Activated T-cell treated with anti-CD3 and anti-CD28 coated beads, Interleukin-2, amount 50 U/mL, for 72 hours (primary cell): Measurements from ENCODE around the gene SMARCC2. TPM values are rescaled to one million over a fixed set of nuclear protein-coding genes. Genes with fewer than 3 reads are reported as not detected.

Source experiments
- ATAC-seq, 2 donors: fragments of 150-1000 bp; cut with Tn5 transposase; replicated peaks in 1 of 2; 2 replicates each; pipeline ENCODE4 v1.10.0; 2021; ENCODE audit warnings: moderate library complexity in 2 of 2, mild to moderate bottlenecking in 1 of 2
- DNase-seq, 2 donors: peaks; one replicate each; pipeline ENCODE4 v3.0.0; 2021 to 2022; ENCODE audit warnings: mixed read lengths in 1 of 2
- H3K27ac Mint-ChIP-seq: one replicate; pipeline ENCODE4 v1.8.0; 2022; ENCODE audit warnings: mild to moderate bottlenecking, moderate library complexity, mixed read lengths
- H3K27me3 Mint-ChIP-seq: one replicate; pipeline ENCODE4 v1.8.0; 2022; ENCODE audit warnings: low read depth, mixed read lengths
- H3K36me3 Mint-ChIP-seq, 2 donors: one replicate each; pipeline ENCODE4 v1.8.0; 2022; ENCODE audit warnings: mixed read lengths in 2 of 2, mild to moderate bottlenecking in 1 of 2; ENCODE audit not compliant: insufficient read depth in 2 of 2
- H3K4me1 Mint-ChIP-seq: one replicate; pipeline ENCODE4 v1.8.0; 2022; ENCODE audit warnings: low read depth, mixed read lengths
- H3K4me3 Mint-ChIP-seq, 2 donors: one replicate each; pipeline ENCODE4 v1.8.0; 2022; ENCODE audit warnings: mild to moderate bottlenecking in 2 of 2, mixed read lengths in 2 of 2, moderate library complexity in 2 of 2
- H3K9me3 Mint-ChIP-seq, 2 donors: one replicate each; pipeline ENCODE4 v1.8.0; 2022; ENCODE audit warnings: mixed read lengths in 2 of 2
- total RNA-seq, 2 donors: library from RNA; stranded (reverse); gene quantifications; one replicate each; pipeline ENCODE4 v1.2.3, GENCODE V29; 2022

Gene SMARCC2
- total RNA-seq, 2 donors from 2014 or later = 99.7 to 104 TPM

DNA sequence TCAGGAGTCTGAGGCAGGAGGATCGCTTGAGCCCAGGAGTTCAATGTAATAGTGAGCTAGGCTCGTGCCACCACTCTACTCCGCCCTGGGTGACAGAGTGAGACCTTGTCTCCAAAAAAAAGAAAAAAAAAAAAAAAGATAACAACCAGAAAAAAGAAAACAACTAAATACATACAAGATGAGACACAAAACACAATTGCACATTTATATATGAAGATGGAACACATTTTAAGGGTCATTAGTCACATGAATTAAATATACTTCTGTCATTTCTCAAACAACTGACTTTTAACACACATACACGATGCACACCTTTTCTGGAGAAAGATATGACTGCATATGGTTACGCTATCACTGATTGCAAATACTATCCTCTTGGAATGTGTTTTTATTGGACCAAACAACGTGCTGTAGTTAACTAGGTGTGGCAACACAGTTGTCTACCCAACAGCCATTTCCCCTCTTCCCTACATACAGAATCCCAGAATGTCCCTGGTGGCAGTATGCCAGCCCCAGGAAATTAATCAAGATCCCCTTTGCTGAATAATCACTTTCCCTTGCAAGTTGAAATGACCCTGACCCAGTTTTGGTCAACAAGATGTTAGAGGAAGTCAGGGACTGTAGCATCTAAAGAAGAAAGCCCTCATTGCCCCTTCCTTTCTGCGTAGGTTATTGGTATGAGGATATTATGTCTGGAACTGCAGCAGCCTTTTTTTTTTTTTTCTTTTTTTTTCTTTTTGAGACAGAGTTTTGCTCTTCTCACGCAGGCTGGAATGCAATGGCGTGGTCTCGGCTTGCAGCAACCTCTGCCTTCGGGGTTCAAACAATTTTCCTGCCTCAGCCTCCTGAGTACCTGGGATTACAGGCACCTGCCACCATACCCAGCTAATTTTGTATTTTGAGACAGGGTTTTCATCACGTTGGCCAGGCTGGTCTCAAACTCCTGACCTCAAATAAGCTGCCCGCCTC, 42.5 kb downstream of the SMARCC2 start:
- Mint-ChIP-seq H3K4me1 (peaks cover 30% of the 10 kb centered on the region), H3K4me3 (no peak overlapping the region), H3K9me3 (no peaks in the 10 kb centered on the region), H3K27me3 (no peaks in the 10 kb centered on the region), H3K27ac (no peak overlapping the region), H3K36me3 (peaks cover 10 to 19% of the 10 kb centered on the region in 2 donors)
- DNase-seq (no peak), ATAC-seq (no peak)

DNA sequence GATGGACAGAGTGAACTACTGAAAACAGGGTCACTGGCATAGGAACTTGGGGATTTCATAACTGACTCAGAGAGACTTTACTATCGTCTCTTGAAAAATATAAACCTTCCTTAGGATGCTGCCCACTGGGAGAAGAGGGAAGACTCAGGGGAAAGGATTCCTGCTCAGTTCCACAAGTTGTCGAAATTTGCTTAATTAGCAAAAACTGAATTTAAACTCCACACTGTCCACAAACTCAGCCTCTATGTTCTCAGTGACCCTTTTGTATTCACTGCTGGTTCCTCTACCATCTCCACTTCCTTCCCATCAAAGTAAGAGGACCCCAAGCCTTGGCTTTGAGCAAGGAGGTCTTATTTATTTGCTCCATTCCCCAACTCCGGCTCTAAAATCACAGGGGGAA, 44.1 kb downstream of the SMARCC2 start:
- peaks cover 18 to 30% of the 10 kb centered on the region in 2 donors for H3K36me3 Mint-ChIP-seq
- DNase-seq = no peak
- H3K27ac Mint-ChIP-seq = no peak overlapping the region
- H3K4me1 Mint-ChIP-seq = peaks cover 14% of the 10 kb centered on the region
- no peaks in the 10 kb centered on the region for H3K27me3 Mint-ChIP-seq
- ATAC-seq = no peak
- no peaks in the 10 kb centered on the region for H3K9me3 Mint-ChIP-seq
- H3K4me3 Mint-ChIP-seq = no peak overlapping the region

DNA sequence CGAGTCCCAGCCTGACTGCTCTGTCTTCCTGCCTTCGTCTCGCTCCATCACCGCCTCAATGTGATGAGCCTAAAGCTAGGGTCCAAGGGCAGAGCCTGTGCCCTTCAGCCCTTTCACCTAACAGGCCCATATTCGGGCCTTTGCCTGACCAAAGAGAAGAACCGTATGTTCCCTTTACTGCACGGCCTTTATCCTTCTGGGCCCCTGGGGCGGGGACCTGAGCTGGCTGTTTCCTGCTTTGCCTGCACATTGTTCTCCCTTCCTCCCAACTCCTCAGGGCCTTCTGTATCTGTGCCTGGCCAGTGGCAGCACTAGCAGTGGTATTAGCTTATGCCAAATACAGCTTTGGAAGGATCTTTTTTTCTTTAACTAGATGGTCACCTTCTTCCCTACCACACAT, 45.4 kb downstream of the SMARCC2 start:
- DNase-seq (no peak), ATAC-seq (no peak)
- Mint-ChIP-seq H3K27ac (peak overlapping the region; percentile 69), H3K4me3 (no peak overlapping the region), H3K36me3 (peaks cover 20 to 35% of the 10 kb centered on the region in 2 donors), H3K4me1 (peaks cover 8% of the 10 kb centered on the region), H3K9me3 (no peaks in the 10 kb centered on the region), H3K27me3 (no peaks in the 10 kb centered on the region)

DNA sequence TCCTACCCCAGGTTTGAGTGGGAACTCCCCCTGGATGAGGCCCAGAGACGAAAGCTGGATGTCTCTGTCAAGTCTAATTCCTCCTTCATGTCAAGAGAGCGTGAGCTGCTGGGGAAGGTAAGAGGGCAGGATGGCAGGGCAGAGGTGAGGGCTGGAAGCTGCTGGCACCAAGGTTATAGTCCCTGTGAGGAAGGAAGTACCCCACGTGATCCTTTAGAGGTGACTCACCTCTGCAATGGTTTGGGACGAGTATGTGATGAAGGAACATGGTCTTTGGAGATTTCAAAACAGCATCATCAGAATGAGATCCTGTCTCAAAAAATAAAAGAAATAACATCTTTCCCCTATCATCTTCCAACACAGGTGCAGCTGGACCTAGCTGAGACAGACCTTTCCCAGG, 46.1 kb downstream of the SMARCC2 start:
- Mint-ChIP-seq H3K4me3 (peak overlapping the region in 1 of 2 donors; percentile 23), H3K27me3 (no peaks in the 10 kb centered on the region), H3K9me3 (no peaks in the 10 kb centered on the region), H3K36me3 (peaks cover 22 to 41% of the 10 kb centered on the region in 2 donors), H3K27ac (peak overlapping the region; percentile 71), H3K4me1 (peaks cover 8% of the 10 kb centered on the region)
- ATAC-seq (peak; percentile 52 to 73), DNase-seq (no peak)

DNA sequence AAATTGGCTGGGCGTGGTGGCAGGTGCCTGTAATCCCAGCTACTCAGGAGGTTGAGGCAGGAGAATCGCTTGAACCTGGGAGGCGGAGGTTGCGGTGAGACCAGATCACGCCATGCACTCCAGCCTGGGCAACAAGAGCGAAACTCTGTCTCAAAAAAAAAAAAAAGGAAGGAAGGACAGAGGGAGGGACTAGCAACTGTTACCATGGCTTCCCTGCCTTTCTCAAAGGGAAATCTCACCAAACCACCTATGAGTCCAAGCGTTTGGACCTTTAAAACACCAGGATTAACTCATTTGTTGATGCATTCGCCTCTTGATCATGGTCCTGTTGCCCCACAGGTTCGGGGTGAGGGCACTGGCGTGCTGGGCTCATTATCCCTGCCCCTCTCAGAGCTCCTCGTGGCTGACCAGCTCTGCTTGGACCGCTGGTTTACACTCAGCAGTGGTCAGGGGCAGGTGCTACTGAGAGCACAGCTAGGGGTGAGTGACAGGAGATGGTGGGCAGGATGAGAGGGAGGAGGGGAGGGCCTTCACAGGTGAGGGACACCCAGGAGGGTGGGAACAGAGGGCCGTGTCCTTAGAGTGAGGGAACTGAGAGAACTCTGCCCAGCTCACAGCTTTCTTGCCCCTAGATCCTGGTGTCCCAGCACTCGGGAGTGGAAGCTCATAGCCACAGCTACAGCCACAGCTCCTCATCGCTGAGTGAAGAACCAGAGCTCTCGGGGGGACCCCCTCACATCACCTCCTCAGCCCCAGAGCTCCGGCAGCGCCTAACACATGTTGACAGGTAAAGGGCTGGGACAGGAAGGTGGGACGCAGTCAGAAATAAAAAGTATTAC, 47.1 kb downstream of the SMARCC2 start:
- H3K9me3 Mint-ChIP-seq = no peaks in the 10 kb centered on the region
- H3K27me3 Mint-ChIP-seq = no peaks in the 10 kb centered on the region
- no peak overlapping the region for H3K27ac Mint-ChIP-seq
- no peak overlapping the region for H3K4me3 Mint-ChIP-seq
- ATAC-seq (no peak), DNase-seq (no peak)
- peaks cover 10% of the 10 kb centered on the region for H3K4me1 Mint-ChIP-seq
- peaks cover 24 to 47% of the 10 kb centered on the region in 2 donors for H3K36me3 Mint-ChIP-seq

DNA sequence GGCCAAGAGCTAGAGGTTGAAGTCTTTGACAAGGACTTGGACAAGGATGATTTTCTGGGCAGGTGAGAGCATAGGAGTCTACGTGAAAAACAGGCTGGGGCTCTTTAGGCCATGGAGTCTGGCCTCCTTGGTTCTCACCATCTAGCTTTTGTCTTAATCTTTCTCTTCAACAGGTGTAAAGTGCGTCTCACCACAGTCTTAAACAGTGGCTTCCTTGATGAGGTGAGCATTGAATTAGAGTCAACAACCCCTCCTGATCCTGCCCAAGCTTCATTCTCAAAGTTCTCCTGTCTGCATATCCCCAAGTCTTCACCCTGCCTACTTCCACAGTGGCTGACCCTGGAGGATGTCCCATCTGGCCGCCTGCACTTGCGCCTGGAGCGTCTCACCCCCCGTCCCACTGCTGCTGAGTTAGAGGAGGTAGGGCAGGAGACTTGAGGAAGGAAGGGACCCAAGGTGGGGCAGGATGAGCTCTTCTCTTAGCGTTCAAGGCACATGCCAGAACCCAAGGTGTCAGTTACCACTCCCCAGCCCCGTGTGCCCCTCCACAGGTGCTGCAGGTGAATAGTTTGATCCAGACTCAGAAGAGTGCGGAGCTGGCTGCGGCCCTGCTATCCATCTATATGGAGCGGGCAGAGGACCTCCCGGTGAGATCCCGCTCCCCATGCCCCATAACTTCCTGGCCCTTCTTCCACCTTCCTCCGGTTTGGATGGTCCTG, 51.3 kb downstream of the SMARCC2 start:
- H3K36me3 Mint-ChIP-seq = peaks cover 25 to 55% of the 10 kb centered on the region in 2 donors
- H3K4me3 Mint-ChIP-seq = no peak overlapping the region
- DNase-seq (no peak), ATAC-seq (no peak)
- no peaks in the 10 kb centered on the region for H3K27me3 Mint-ChIP-seq
- H3K27ac Mint-ChIP-seq = peak overlapping the region; percentile 39
- H3K9me3 Mint-ChIP-seq = no peaks in the 10 kb centered on the region
- peaks cover 36% of the 10 kb centered on the region for H3K4me1 Mint-ChIP-seq

DNA sequence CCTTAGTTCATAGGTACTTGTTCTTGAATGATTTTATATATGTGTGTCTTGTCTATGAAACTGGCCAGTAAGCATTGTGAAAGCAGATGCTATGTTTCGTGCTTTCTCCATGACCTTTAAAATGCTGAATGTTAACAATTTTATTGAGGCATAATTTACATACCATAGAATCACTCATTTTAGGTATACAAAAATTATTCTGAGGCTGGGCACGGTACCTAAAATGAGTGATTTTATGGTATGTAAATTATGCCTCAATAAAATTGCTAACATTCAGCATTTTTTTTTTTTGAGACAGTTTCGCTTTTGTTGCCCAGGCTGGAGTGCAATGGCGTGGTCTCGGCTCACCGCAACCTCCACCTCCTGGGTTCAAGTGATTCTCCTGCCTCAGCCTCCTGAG, 54.4 kb downstream of the SMARCC2 start:
- Mint-ChIP-seq H3K27ac (peak overlapping the region; percentile 43), H3K36me3 (peaks cover 27 to 64% of the 10 kb centered on the region in 2 donors), H3K4me3 (no peak overlapping the region), H3K4me1 (peaks cover 58% of the 10 kb centered on the region), H3K27me3 (no peaks in the 10 kb centered on the region), H3K9me3 (no peaks in the 10 kb centered on the region)
- DNase-seq (no peak), ATAC-seq (no peak)

DNA sequence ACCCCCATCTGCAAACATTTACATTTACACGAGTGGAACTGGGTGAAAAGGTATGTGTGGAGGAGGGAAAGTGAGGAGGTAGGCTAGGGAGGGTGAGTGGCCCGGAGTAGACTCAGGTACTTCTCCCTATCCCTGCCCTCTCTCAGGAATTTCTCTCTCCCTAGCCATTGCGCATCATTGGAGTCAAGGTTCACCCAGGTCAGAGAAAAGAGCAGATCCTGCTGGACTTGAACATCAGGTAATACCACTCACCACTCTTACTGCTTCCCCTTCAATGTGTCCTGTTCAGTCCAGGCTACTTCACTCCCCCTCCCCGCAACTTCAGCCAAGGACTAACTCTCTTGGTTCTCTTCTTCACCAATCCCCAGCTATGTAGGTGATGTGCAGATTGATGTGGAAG, 58.4 kb downstream of the SMARCC2 start:
- Mint-ChIP-seq H3K36me3 (peaks cover 26 to 37% of the 10 kb centered on the region in 2 donors), H3K9me3 (no peaks in the 10 kb centered on the region), H3K4me3 (peak overlapping the region; percentile 97 to 98), H3K27ac (no peak overlapping the region), H3K4me1 (peaks cover 72% of the 10 kb centered on the region), H3K27me3 (no peaks in the 10 kb centered on the region)
- DNase-seq (no peak), ATAC-seq (no peak)

DNA sequence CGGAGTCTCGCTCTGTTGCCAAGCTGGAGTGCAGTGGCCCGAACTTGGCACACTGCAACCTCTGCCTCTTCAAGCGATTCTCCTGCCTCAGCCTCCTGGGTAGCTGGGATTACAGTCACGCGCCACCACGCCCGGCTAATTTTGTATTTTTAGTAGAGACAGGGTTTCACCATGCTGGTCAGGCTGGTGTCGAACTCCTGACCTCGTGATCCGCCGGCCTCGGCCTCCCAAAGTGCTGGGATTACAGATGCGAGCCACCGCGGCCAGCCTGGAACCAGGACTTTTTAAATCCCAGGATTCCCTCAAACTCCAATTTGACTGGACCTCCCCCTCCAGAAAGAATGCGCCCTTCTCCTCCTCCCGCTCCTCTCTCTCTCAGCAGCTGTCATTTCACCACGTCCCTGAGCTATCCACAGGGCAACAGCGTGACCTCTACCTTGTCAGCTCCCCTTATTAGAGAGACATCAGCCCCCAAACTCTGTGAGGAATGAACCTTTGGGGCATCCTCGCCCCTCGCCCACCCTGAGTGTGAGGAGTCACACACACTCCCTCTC, 59.3 kb downstream of the SMARCC2 start:
- Mint-ChIP-seq H3K4me3 (peak overlapping the region; percentile 97 to 98), H3K27ac (peak overlapping the region; percentile 94), H3K27me3 (no peaks in the 10 kb centered on the region), H3K9me3 (no peaks in the 10 kb centered on the region), H3K4me1 (peaks cover 71% of the 10 kb centered on the region), H3K36me3 (peaks cover 26 to 33% of the 10 kb centered on the region in 2 donors)
- no peak for DNase-seq
- no peak for ATAC-seq

DNA sequence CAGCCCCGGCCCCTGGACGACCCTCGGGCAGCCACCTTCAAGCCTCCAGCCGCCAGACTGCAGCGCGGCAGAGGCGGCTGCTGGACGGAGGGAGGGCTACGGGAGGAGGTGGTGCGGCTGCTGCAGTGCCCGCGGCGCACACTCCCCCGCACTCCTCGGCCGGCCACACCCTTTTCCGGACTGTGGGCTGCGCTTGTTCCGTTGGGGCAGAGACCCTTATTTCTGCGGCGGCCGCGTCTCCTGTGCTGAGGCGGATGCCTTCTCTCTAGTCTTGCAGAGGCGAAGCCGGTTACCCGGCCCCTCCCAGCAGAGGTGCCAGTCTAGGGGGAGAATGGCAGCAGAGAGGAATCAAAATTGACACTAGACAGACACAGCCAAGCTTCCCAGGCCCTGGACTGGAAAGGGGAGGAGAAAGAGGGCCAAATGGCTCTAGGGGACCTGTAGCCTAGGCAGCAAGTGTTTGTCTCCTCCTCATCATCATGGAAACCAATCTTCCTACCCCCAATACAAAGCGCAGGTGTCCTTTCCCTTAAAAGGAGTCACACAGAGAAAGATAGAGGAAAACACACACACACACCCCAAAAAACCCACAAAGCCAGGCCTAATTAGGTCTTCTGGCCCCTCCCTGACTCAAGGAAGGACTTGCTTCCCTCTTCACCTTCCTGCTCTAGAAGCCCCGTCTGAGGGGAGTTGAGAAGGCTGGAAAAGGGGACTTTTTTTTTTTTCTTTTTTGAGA, 59.9 kb downstream of the SMARCC2 start:
- Mint-ChIP-seq H3K27ac (peak overlapping the region; percentile 94), H3K4me1 (peaks cover 68% of the 10 kb centered on the region), H3K4me3 (peak overlapping the region; percentile 97 to 98), H3K27me3 (no peaks in the 10 kb centered on the region), H3K9me3 (no peaks in the 10 kb centered on the region), H3K36me3 (peaks cover 26 to 29% of the 10 kb centered on the region in 2 donors)
- ATAC-seq (peak; percentile 28 to 43), DNase-seq (peak; percentile 80)

DNA sequence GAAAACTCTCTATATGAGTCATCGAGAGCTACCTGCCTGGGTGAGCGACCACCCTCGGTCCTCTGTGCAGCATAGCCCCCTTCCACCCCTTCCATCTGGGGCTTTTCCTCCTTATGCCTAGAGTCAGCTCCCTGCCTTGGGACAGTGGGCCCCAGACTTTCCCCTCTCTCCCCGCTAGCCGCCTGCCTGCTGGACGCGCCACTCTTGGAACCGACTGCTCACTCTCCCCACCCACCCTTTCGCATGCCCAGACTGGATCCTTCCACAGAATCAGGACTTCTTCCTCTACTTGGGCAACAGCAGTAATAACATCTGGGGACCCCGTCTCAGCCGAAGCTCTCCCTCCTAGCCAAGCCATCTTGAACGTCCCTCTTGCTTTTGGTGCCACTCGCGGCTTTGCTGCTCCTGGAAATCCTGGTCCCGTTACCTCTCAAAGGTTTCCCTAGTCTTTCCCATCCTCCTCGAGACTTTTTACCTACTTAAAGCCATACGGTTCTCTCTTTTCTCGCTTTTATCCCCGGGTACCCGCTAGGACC, 60.5 kb downstream of the SMARCC2 start:
- Mint-ChIP-seq H3K4me3 (peak overlapping the region; percentile 97 to 98), H3K27ac (peak overlapping the region; percentile 94), H3K36me3 (peaks cover 24 to 32% of the 10 kb centered on the region in 2 donors), H3K4me1 (peaks cover 68% of the 10 kb centered on the region), H3K27me3 (no peaks in the 10 kb centered on the region), H3K9me3 (no peaks in the 10 kb centered on the region)
- ATAC-seq = no peak
- peak in 1 of 2 donors; percentile 46 for DNase-seq
